ENCODE measurements around the gene ACAD11.

- TF ChIP-seq ISL1 (CRISPR knock-in tag; IDR thresholded peaks at IDR 0.05) (no peak), TSHZ2 (CRISPR knock-in tag; IDR thresholded peaks at IDR 0.05) (no peak), ZNF8 (CRISPR knock-in tag; IDR thresholded peaks at IDR 0.05) (no peak), TOX (CRISPR knock-in tag; IDR thresholded peaks at IDR 0.05; ENCODE audit: borderline replicate concordance) (no peak), PATZ1 (CRISPR knock-in tag; IDR thresholded peaks at IDR 0.05; ENCODE audit: borderline replicate concordance) (no peak), RARB (CRISPR knock-in tag; IDR thresholded peaks at IDR 0.05) (no peak), ZNF565 (CRISPR knock-in tag; conservative IDR thresholded peaks at IDR 0.05; ENCODE audit: low read depth) (no peak), CSDC2 (CRISPR knock-in tag; IDR thresholded peaks at IDR 0.05) (no peak), GLIS3 (CRISPR knock-in tag; IDR thresholded peaks at IDR 0.05) (no peak), CSRNP3 (CRISPR knock-in tag; IDR thresholded peaks at IDR 0.05) (no peak), SNAI2 (CRISPR knock-in tag; IDR thresholded peaks at IDR 0.05) (no peak), ZFP30 (CRISPR knock-in tag; IDR thresholded peaks at IDR 0.05) (no peak)
Measured at GRCh38 chr3:132643366-132643765, 16.2 kb downstream of the ACAD11 start.

All from SK-N-SH treated with all-trans-retinoic acid at 6 μM for 48 hours (cell line).